Hepatocyte (in vitro differentiated cells): ENCODE data around the gene PRPS1.

Experiments
- CTCF ChIP-seq: fragments of 200-600 bp; sonication (generic); IDR thresholded peaks from 2 replicates; pipeline ENCODE4 v1.5.1; 2016; ENCODE audit warnings: antibody characterized with exemption, mild to moderate bottlenecking; ENCODE audit not compliant: poor library complexity
- EZH2 ChIP-seq: fragments of 200-600 bp; sonication (generic); IDR thresholded peaks from 2 replicates; pipeline ENCODE4 v1.6.1; 2016; ENCODE audit warnings: antibody characterized with exemption, mild to moderate bottlenecking, borderline replicate concordance
- EZH2phosphoT487 ChIP-seq: fragments of 200-600 bp; sonication (generic); IDR thresholded peaks from one replicate; pipeline ENCODE4 v1.6.1; 2018; ENCODE audit warnings: antibody characterized with exemption, mild to moderate bottlenecking, low read depth, moderate library complexity; ENCODE audit not compliant: unreplicated experiment, severe bottlenecking

DNA sequence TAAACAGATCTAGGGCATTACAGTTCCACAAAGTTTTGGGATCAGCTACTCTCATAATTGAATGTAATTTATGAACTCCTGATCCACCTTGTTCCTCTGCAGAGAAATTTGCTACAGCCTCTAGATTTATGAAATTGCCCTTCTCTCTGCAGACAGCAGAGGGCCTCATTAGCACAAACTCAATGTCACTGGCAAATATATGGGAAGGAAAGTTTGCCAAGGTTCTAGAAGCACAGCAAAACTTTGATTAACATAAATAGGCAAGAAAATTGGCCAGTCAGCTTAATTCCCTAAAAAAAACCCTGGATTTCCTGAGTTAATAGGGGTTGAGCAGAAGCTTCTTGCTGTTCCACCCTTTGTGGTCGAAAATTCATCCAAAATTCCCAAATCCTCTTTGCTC lies 31.5 kb downstream of the PRPS1 start:
- TF ChIP-seq CTCF (peak; percentile 78), EZH2phosphoT487 (no peak), EZH2 (no peak)
